Nephron progenitor cell (in vitro differentiated cells): ENCODE results near the gene ADAM11.
A peak's percentile ranks its signal among the peaks of the same experiment; 100 is the strongest.
"Not testable (repeated sequence)": the region's sequence is repeated elsewhere in the genome, so short reads cannot be mapped to it uniquely, and the experiment has no call there.

ENCODE experiments used
- DNase-seq: peaks from one replicate; pipeline ENCODE4 v3.0.0; 2021
- H3K27ac Mint-ChIP-seq: 2 replicates; pipeline ENCODE4 v1.8.0; 2021; ENCODE audit warnings: mild to moderate bottlenecking, moderate library complexity, mixed read lengths
- H3K27me3 Mint-ChIP-seq: 2 replicates; pipeline ENCODE4 v1.8.0; 2021; ENCODE audit warnings: mild to moderate bottlenecking, low read depth, mixed read lengths; ENCODE audit not compliant: poor library complexity
- H3K36me3 Mint-ChIP-seq: 2 replicates; pipeline ENCODE4 v1.8.0; 2021; ENCODE audit warnings: low read depth, mixed read lengths
- H3K4me1 Mint-ChIP-seq: 2 replicates; pipeline ENCODE4 v1.8.0; 2021; ENCODE audit warnings: mixed read lengths
- H3K4me3 Mint-ChIP-seq: 2 replicates; pipeline ENCODE4 v1.8.0; 2021; ENCODE audit warnings: mild to moderate bottlenecking, moderate library complexity, mixed read lengths
- H3K9me3 Mint-ChIP-seq: 2 replicates; pipeline ENCODE4 v1.8.0; 2021; ENCODE audit warnings: mild to moderate bottlenecking, moderate library complexity, mixed read lengths
- TF ChIP-seq, protein P1 (sequence below): fragments of 200-600 bp; sonication (generic); IDR thresholded peaks from 2 replicates; pipeline ENCODE4 v1.5.0; 2021; ENCODE audit warnings: antibody characterized with exemption

The ADAM11 gene

DNA sequence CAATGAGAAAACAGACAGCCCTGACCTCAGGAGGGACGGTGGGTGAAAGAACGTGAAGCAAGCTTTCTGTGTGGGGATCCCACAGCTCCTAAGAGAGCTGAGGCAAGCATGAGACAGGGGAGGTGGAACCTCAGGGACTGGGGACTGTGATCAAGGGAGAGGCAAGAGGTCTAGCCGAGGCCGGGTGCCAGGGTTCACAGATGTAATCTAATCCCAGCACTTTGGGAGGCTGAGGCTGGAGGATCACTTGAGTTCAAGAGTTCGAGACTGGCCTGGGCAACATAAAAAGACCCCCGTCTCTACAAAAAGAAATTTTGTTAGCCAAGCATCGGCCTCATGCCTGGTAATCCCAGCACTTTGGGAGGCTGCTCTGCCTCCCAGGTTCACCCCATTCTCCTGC is 4.5 kb upstream of the ADAM11 start:
- Mint-ChIP-seq H3K27me3 (peaks cover 31% of the 10 kb centered on the region), H3K36me3 (peaks cover 15% of the 10 kb centered on the region)

DNA sequence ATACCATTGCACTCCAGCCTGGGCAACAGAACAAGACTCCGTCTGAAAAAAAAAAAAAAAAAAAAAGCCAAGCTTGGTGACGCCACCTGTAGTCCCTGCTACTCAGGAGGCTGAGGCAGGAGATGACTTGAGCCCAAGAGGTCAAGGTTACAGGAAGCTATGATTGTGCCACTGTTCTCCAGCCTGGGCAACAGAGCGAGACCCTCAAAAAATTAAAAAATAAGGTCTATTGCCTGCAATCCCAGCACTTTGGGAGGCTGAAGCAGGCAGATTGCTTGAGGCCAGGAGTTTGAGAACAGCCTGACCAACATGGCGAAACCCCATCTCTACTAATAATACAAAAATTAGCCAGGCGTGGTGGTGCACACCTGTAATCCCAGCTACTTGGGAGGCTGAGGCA is 3.6 kb upstream of the ADAM11 start:
- H3K27ac Mint-ChIP-seq, H3K4me1 Mint-ChIP-seq, H3K9me3 Mint-ChIP-seq, DNase-seq, H3K4me3 Mint-ChIP-seq: not testable (repeated sequence)
- Mint-ChIP-seq H3K27me3 (peaks cover 33% of the 10 kb centered on the region), H3K36me3 (peaks cover 12% of the 10 kb centered on the region)

More for the DNA sequence above, 4.5 kb upstream of the ADAM11 start:
- DNase-seq: no peak
- Mint-ChIP-seq H3K27ac (no peak overlapping the region), H3K4me1 (peaks cover 17% of the 10 kb centered on the region), H3K4me3 (no peak overlapping the region), H3K9me3 (no peaks in the 10 kb centered on the region)
- TF ChIP-seq, protein P1, sequence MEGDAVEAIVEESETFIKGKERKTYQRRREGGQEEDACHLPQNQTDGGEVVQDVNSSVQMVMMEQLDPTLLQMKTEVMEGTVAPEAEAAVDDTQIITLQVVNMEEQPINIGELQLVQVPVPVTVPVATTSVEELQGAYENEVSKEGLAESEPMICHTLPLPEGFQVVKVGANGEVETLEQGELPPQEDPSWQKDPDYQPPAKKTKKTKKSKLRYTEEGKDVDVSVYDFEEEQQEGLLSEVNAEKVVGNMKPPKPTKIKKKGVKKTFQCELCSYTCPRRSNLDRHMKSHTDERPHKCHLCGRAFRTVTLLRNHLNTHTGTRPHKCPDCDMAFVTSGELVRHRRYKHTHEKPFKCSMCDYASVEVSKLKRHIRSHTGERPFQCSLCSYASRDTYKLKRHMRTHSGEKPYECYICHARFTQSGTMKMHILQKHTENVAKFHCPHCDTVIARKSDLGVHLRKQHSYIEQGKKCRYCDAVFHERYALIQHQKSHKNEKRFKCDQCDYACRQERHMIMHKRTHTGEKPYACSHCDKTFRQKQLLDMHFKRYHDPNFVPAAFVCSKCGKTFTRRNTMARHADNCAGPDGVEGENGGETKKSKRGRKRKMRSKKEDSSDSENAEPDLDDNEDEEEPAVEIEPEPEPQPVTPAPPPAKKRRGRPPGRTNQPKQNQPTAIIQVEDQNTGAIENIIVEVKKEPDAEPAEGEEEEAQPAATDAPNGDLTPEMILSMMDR: no peak

DNA sequence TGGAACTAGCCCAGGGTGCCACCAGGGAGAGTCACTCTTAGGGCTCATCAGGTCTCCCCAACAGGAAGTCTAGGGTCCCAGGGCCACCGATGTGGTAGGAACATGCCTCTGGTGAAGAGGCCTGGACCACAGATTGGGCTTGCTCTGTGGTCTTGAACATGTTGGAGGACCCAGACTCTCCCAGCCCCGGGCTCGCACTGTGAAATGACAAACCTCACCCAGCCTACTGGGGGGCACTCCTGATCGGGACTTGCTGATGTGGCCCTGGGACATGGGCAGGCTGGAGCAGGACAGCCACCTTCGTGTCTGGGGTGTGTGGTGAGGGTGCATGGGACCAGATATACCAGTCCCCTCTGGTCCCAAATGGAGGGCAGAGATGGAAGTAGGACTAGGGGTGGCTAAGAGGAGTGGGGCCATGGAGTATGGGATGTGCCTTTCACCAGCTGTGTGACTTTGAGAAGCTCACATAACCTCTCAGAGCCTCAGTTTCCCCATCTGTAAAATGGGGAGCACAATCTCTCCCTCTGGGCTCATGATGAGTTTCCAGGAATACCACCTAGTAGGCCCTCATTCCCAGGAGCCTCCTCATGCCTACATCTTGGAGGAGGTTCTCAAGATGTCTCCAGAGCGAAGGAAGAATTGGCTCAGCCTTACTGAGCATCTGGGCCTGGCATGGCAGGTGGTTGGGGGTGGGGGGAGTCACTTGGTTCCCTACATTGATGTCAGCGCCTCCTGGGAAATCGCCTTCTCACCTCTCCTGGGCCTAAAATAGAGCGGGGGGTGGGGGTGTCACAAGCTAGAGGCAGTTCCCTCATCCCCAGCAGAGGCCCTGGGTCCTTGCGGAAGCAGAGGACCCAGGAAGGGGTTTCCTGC is 1.5 kb upstream of the ADAM11 start:
- Mint-ChIP-seq H3K4me1 (no peaks in the 10 kb centered on the region), H3K27me3 (peaks cover 51% of the 10 kb centered on the region), H3K4me3 (no peak overlapping the region), H3K9me3 (no peaks in the 10 kb centered on the region), H3K27ac (no peak overlapping the region), H3K36me3 (no peaks in the 10 kb centered on the region)
- no peak for DNase-seq
- TF ChIP-seq, protein P1: no peak

DNA sequence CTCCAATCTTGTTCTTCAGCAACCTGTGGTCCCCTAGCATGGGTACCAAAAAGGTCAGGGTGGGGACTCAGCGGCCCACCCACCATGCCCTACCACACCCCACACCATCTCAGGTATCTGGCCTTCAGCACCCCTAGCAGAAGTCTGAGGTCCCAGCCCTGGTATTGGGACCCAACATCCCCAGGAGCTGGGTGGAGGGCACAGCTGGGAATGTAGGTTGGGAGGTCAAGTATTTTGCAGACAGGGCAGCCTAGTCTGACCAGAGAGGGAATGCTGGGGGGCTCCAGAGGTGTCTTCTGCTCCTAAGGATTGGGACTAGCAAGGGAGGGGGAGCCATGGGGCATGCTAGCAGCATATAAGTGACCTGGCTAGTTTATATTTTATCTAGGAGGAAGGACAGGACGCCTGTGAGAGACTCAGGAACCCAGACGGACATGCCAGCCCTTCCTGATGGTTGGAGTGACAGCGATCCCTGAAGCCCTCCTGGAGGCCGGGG is 822 bp upstream of the ADAM11 start:
- Mint-ChIP-seq H3K4me1 (no peaks in the 10 kb centered on the region), H3K27ac (no peak overlapping the region)

DNA sequence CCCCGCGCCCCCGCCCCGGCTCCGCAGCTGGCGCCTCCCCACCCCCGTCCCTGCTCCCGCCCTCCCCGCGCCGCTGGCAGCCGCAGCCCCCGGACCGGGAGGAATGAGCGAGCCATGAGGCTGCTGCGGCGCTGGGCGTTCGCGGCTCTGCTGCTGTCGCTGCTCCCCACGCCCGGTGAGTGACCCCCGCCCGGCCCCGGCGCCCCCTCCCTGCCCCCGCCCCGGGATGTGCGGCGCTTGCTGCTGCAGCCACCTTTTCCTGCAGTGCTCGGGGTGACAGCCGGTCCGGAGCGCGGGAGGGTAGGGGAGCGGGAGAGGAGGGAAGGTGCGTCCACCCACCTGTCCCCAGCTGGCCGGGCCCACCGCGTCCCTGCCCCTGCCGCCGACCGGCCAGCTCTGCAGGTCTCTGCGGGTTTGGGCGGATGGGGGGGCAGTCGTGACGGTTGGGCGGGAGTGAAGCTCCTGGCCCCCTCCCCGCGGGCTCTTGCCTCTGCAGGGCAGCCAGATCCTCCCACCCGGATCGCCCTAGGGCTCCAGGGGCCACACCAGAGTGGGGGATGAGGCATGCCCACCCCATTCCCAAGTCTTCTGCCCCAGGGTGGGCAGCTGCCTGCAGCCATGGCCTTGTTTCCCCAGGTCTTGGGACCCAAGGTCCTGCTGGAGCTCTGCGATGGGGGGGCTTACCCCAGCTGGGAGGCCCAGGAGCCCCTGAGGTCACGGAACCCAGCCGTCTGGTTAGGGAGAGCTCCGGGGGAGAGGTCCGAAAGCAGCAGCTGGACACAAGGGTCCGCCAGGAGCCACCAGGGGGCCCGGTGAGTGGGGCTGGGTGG is 513 bp downstream of the ADAM11 start:
- peaks cover 56% of the 10 kb centered on the region for H3K27me3 Mint-ChIP-seq
- H3K4me1 Mint-ChIP-seq: no peaks in the 10 kb centered on the region
- no peaks in the 10 kb centered on the region for H3K9me3 Mint-ChIP-seq
- no peaks in the 10 kb centered on the region for H3K36me3 Mint-ChIP-seq
- H3K27ac Mint-ChIP-seq: no peak overlapping the region
- TF ChIP-seq, protein P1: peak; percentile 24
- H3K4me3 Mint-ChIP-seq: peak overlapping the region; percentile 48
- peak; percentile 48 for DNase-seq

More for the DNA sequence above, 822 bp upstream of the ADAM11 start:
- Mint-ChIP-seq H3K9me3 (no peaks in the 10 kb centered on the region), H3K27me3 (peaks cover 53% of the 10 kb centered on the region), H3K36me3 (no peaks in the 10 kb centered on the region), H3K4me3 (peak overlapping the region; percentile 80)
- no peak for DNase-seq
- TF ChIP-seq, protein P1: no peak

DNA sequence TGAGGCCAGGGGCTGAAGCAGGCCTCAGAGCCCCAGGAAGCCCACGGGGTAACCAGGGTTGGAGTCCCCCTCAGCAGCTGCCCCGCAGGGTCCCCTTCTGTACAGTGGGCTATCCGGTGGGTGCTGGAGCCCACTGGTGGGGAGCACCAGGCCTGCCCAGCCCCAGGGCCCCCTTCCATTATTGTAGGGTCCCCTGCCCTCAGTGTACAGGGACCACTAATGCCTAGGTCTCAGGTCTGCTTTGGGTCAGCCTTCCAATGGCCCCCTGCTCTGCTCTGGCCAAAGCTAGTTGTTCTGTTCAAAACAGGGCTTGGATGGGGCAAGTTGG is 1.1 kb downstream of the ADAM11 start:
- no peak overlapping the region for H3K27ac Mint-ChIP-seq
- TF ChIP-seq, protein P1: no peak
- H3K4me3 Mint-ChIP-seq: no peak overlapping the region
- H3K36me3 Mint-ChIP-seq: no peaks in the 10 kb centered on the region
- H3K4me1 Mint-ChIP-seq: no peaks in the 10 kb centered on the region
- H3K27me3 Mint-ChIP-seq: peaks cover 56% of the 10 kb centered on the region
- DNase-seq: no peak
- no peaks in the 10 kb centered on the region for H3K9me3 Mint-ChIP-seq
